ENCODE measurements around the gene NEMP1. TPM values are rescaled to one million over a fixed set of nuclear protein-coding genes. Genes with fewer than 3 reads are reported as not detected.

The NEMP1 gene
- total and polyA plus RNA-seq, 4 donors, result 1.4 to 10.9 (median 3.2) TPM

DNA sequence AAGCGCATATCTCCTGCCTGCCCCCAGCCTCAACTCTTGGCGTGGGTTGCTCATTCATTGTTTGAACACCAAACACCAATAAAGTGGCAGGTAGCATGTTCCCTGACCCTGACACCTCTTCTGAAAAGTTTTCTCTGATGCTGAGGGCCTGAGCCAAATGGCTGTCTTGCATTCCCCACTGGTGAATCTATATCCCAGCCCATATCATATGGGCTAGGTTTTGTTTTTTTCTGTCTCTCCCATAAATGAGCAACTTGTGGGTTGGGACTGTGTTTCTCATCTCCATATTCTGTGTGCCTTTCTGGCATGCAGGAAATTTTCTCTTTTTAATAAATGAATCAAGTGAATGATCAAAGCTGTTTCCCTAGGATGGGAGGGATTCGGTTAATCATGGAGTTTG lies 33.7 kb downstream of the NEMP1 start:
- Histone ChIP-seq H3K9me3 (ENCODE audit: control insufficient read depth in 4 of 4, low read length in 3 of 4) (no peaks in the 10 kb centered on the region), H3K36me3 (ENCODE audit: control insufficient read depth in 4 of 4, insufficient read depth in 3 of 4, low read depth in 1 of 4, low read length in 3 of 4) (no peaks in the 10 kb centered on the region), H3K27ac (ENCODE audit: low read depth in 1 of 2, low read length in 2 of 2) (no peak overlapping the region), H3K4me3 (ENCODE audit: low read depth in 1 of 3, low read length in 3 of 3) (no peak overlapping the region), H3K27me3 (ENCODE audit: control insufficient read depth in 4 of 4, insufficient read depth in 4 of 4, low read length in 3 of 4) (no peaks in the 10 kb centered on the region), H3K9ac (ENCODE audit: low read depth in 1 of 2, low read length in 2 of 2) (no peak overlapping the region), H3K4me1 (ENCODE audit: control insufficient read depth in 4 of 4, insufficient read depth in 4 of 4, low read length in 3 of 4) (no peaks in the 10 kb centered on the region)
- 93% methylated on average over 3 of the region's 3 CpGs for WGBS
- no peak for DNase-seq (ENCODE audit: low spot score)
- TF ChIP-seq EGR1 (IDR thresholded peaks at IDR 0.05; ENCODE audit: low read depth in 2 of 2), result no peak

DNA sequence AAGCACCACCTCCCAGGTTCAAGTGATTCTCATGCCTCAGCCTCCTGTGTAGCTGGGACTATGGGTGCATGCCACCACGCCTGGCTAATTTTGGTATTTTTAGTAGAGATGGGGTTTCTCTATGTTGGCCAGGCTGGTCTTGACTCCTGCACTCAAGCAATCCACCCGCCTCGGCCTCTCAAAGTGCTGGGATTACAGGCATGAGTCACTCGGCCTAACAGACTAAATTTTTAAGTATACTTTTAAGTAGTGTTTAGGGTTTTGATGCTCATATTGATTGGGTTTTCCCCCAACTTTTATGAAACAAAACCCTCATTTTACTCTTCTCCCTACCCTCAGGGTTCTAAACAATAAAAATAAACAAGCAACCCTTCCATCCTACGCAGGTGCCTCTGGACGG lies 34.1 kb downstream of the NEMP1 start:
- DNase-seq (ENCODE audit: low spot score), result no peak
- H3K9ac ChIP-seq (ENCODE audit: low read depth in 1 of 2, low read length in 2 of 2), result no peak overlapping the region
- 92% methylated on average over 6 of the region's 6 CpGs for WGBS
- H3K27ac ChIP-seq (ENCODE audit: low read depth in 1 of 2, low read length in 2 of 2), result no peak overlapping the region
- TF ChIP-seq, protein P1, sequence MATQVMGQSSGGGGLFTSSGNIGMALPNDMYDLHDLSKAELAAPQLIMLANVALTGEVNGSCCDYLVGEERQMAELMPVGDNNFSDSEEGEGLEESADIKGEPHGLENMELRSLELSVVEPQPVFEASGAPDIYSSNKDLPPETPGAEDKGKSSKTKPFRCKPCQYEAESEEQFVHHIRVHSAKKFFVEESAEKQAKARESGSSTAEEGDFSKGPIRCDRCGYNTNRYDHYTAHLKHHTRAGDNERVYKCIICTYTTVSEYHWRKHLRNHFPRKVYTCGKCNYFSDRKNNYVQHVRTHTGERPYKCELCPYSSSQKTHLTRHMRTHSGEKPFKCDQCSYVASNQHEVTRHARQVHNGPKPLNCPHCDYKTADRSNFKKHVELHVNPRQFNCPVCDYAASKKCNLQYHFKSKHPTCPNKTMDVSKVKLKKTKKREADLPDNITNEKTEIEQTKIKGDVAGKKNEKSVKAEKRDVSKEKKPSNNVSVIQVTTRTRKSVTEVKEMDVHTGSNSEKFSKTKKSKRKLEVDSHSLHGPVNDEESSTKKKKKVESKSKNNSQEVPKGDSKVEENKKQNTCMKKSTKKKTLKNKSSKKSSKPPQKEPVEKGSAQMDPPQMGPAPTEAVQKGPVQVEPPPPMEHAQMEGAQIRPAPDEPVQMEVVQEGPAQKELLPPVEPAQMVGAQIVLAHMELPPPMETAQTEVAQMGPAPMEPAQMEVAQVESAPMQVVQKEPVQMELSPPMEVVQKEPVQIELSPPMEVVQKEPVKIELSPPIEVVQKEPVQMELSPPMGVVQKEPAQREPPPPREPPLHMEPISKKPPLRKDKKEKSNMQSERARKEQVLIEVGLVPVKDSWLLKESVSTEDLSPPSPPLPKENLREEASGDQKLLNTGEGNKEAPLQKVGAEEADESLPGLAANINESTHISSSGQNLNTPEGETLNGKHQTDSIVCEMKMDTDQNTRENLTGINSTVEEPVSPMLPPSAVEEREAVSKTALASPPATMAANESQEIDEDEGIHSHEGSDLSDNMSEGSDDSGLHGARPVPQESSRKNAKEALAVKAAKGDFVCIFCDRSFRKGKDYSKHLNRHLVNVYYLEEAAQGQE (IDR thresholded peaks at IDR 0.05), result no peak
- H3K27me3 ChIP-seq (ENCODE audit: control insufficient read depth in 4 of 4, insufficient read depth in 4 of 4, low read length in 3 of 4), result no peaks in the 10 kb centered on the region
- no peaks in the 10 kb centered on the region for H3K36me3 ChIP-seq (ENCODE audit: control insufficient read depth in 4 of 4, insufficient read depth in 3 of 4, low read depth in 1 of 4, low read length in 3 of 4)
- no peaks in the 10 kb centered on the region for H3K9me3 ChIP-seq (ENCODE audit: control insufficient read depth in 4 of 4, low read length in 3 of 4)
- H3K4me3 ChIP-seq (ENCODE audit: low read depth in 1 of 3, low read length in 3 of 3), result no peak overlapping the region
- no peaks in the 10 kb centered on the region for H3K4me1 ChIP-seq (ENCODE audit: control insufficient read depth in 4 of 4, insufficient read depth in 4 of 4, low read length in 3 of 4)

DNA sequence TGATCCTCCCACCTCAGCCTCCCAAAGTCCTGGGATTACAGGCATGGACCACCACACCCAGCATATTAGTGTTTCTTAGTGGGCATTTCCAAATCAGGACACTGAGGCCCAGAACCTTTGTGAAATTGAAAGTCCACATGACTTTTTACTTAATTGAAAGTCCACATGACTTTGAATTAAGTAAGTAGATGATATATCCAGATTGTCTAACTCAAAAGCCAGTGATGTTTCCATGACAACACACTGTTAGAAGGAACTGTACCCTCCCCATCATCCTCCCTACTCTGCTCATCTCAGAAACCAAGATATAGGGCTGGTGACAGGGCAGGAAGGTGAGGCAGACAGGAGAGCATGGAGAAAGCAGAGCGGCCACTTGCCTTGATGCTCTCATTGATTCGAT lies 35.9 kb downstream of the NEMP1 start:
- H3K9me3 ChIP-seq (ENCODE audit: control insufficient read depth in 4 of 4, low read length in 3 of 4), result no peaks in the 10 kb centered on the region
- no peaks in the 10 kb centered on the region for H3K27me3 ChIP-seq (ENCODE audit: control insufficient read depth in 4 of 4, insufficient read depth in 4 of 4, low read length in 3 of 4)
- TF ChIP-seq, protein P1 (IDR thresholded peaks at IDR 0.05), result no peak
- TF ChIP-seq JUND (IDR thresholded peaks at IDR 0.05) (no peak), RAD21 (IDR thresholded peaks at IDR 0.05) (no peak), FOXA2 (IDR thresholded peaks at IDR 0.05) (no peak), NR2F2 (IDR thresholded peaks at IDR 0.05) (no peak), TAF1 (conservative IDR thresholded peaks at IDR 0.05) (no peak), FOXA1 (IDR thresholded peaks at IDR 0.05) (no peak), HNF4A (conservative IDR thresholded peaks at IDR 0.05) (no peak), RXRA (IDR thresholded peaks at IDR 0.05) (no peak), SP1 (IDR thresholded peaks at IDR 0.05) (no peak), YY1 (IDR thresholded peaks at IDR 0.05) (no peak), HNF4G (IDR thresholded peaks at IDR 0.05) (no peak), EGR1 (IDR thresholded peaks at IDR 0.05; ENCODE audit: low read depth in 2 of 2) (no peak), GABPA (IDR thresholded peaks at IDR 0.05 in 1 of 2, conservative IDR thresholded peaks at IDR 0.05 in 1 of 2) (no peak)
- TF ChIP-seq, protein P2, sequence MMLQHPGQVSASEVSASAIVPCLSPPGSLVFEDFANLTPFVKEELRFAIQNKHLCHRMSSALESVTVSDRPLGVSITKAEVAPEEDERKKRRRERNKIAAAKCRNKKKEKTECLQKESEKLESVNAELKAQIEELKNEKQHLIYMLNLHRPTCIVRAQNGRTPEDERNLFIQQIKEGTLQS (IDR thresholded peaks at IDR 0.05), result no peak
- TF ChIP-seq, protein P3, sequence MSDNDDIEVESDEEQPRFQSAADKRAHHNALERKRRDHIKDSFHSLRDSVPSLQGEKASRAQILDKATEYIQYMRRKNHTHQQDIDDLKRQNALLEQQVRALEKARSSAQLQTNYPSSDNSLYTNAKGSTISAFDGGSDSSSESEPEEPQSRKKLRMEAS (IDR thresholded peaks at IDR 0.05), result no peak
- TF ChIP-seq, protein P4, sequence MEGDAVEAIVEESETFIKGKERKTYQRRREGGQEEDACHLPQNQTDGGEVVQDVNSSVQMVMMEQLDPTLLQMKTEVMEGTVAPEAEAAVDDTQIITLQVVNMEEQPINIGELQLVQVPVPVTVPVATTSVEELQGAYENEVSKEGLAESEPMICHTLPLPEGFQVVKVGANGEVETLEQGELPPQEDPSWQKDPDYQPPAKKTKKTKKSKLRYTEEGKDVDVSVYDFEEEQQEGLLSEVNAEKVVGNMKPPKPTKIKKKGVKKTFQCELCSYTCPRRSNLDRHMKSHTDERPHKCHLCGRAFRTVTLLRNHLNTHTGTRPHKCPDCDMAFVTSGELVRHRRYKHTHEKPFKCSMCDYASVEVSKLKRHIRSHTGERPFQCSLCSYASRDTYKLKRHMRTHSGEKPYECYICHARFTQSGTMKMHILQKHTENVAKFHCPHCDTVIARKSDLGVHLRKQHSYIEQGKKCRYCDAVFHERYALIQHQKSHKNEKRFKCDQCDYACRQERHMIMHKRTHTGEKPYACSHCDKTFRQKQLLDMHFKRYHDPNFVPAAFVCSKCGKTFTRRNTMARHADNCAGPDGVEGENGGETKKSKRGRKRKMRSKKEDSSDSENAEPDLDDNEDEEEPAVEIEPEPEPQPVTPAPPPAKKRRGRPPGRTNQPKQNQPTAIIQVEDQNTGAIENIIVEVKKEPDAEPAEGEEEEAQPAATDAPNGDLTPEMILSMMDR (IDR thresholded peaks at IDR 0.05; ENCODE audit: low read depth, low read length, missing input control), result no peak
- H3K4me1 ChIP-seq (ENCODE audit: control insufficient read depth in 4 of 4, insufficient read depth in 4 of 4, low read length in 3 of 4), result no peaks in the 10 kb centered on the region
- H3K36me3 ChIP-seq (ENCODE audit: control insufficient read depth in 4 of 4, insufficient read depth in 3 of 4, low read depth in 1 of 4, low read length in 3 of 4), result no peaks in the 10 kb centered on the region
- no peak for DNase-seq (ENCODE audit: low spot score)
- H3K27ac ChIP-seq (ENCODE audit: low read depth in 1 of 2, low read length in 2 of 2), result no peak overlapping the region
- no peak overlapping the region for H3K9ac ChIP-seq (ENCODE audit: low read depth in 1 of 2, low read length in 2 of 2)
- no peak overlapping the region for H3K4me3 ChIP-seq (ENCODE audit: low read depth in 1 of 3, low read length in 3 of 3)
- WGBS, result 96% methylated on average over 2 of the region's 2 CpGs

All from liver (tissue), 9 donors.